Mononuclear cell (primary cell): ENCODE data around the gene JAGN1. TPM values are rescaled to one million over a fixed set of nuclear protein-coding genes. Genes with fewer than 3 reads are reported as not detected.
"Not testable (repeated sequence)": the region's sequence is repeated elsewhere in the genome, so short reads cannot be mapped to it uniquely, and the experiment has no call there.

Experiments
- H3K27me3 ChIP-seq: 2 replicates; pipeline ENCODE4 v1.6.0; 2011; ENCODE audit warnings: low read length, control low read depth; ENCODE audit not compliant: insufficient read depth
- H3K4me1 ChIP-seq: 2 replicates; pipeline ENCODE4 v1.5.1; 2011; ENCODE audit warnings: mild to moderate bottlenecking, low read length, control low read depth; ENCODE audit not compliant: insufficient read depth
- H3K4me3 ChIP-seq: 2 replicates; pipeline ENCODE4 v1.5.1; 2011; ENCODE audit warnings: mild to moderate bottlenecking, low read length, moderate library complexity
- H3K9me3 ChIP-seq: 2 replicates; pipeline ENCODE4 v1.5.1; 2011; ENCODE audit warnings: low read depth, mild to moderate bottlenecking, control low read depth, low read length
- total RNA-seq: library from RNA; depleted of rRNA; stranded (reverse); fragments of >200 nt; gene quantifications from one replicate; pipeline ENCODE4 v1.2.3, GENCODE V29; 2012

Gene JAGN1
- total RNA-seq, 1 donor: 15.0 TPM

GRCh38 chr3:9862391-9863057 lies 27.9 kb upstream of the JAGN1 start:
- Histone ChIP-seq H3K9me3 (no peaks in the 10 kb centered on the region), H3K27me3 (no peaks in the 10 kb centered on the region), H3K4me3 (peak overlapping the region; percentile 20), H3K4me1 (peaks cover 26% of the 10 kb centered on the region)

- Histone ChIP-seq H3K9me3 (no peaks in the 10 kb centered on the region), H3K4me1 (peaks cover 26% of the 10 kb centered on the region), H3K4me3 (no peak overlapping the region), H3K27me3 (no peaks in the 10 kb centered on the region)
Measured at GRCh38 chr3:9863058-9863772, 27.2 kb upstream of the JAGN1 start.

DNA sequence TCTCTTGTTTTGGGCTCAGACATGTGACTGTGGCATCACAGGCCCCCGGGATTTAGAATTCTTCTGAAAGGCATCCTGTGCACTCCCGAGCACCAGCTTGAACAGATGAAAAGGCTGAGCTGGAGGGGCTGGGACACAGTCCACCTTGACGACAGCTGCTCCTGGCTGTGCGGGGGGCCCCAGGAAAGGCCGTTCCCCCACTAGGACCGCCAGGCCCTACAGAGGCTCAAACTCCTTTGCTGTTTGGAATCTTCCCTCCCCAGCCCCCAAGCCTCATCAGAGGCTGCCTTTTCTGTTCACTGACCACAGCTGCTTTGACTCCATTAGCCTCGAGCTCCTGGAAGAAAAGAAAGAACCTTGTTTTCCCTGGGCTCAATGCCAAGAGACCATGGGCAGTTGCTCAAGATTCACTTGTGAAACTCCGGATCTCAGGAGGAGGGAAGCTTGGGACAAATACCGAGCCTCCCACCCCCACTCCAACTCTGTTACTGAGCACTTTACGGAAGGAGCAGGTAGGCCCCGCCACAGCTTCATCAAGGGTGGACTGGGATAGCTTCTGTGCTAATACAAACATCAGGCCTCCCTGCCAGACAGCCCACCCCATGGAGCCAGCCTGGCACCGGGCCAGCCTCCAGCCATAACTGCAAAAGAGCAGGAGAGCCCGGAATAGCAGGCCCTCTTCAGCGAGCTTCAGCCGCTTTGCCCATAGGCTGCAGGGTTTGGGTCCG lies 26.0 kb upstream of the JAGN1 start:
- no peak overlapping the region for H3K4me3 ChIP-seq
- no peaks in the 10 kb centered on the region for H3K27me3 ChIP-seq
- H3K9me3 ChIP-seq: no peaks in the 10 kb centered on the region
- peaks cover 26% of the 10 kb centered on the region for H3K4me1 ChIP-seq

DNA sequence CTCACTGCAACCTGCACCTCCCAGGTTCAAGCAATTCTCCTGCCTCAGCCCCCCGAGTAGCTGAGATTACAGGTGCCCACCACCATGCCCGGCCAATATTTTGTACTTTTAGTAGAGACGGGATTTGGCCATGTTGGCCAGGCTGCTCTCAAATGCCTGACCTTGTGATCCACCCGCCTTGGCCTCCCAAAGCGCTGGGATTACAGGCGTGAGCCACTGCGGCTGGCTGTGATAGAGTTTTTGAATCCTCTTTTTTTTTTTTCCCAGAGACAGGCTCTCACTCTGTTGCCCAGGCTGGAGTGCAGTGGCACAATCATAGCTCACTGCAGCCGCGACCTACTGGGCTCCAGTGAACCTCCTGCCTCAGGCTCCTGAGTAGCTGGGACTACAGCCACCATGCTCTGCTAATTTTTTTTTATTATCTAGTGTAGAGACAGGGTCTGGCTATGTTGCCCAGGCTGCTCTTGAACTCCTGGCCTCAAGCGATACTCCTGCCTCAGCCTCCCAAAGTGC lies 25.2 kb upstream of the JAGN1 start:
- H3K27me3 ChIP-seq, H3K4me3 ChIP-seq, H3K9me3 ChIP-seq: not testable (repeated sequence)
- H3K4me1 ChIP-seq: peaks cover 26% of the 10 kb centered on the region

GRCh38 chr3:9866639-9867038 lies 23.8 kb upstream of the JAGN1 start:
- no peak overlapping the region for H3K4me3 ChIP-seq
- H3K4me1 ChIP-seq: peaks cover 26% of the 10 kb centered on the region
- H3K9me3 ChIP-seq: no peaks in the 10 kb centered on the region

DNA sequence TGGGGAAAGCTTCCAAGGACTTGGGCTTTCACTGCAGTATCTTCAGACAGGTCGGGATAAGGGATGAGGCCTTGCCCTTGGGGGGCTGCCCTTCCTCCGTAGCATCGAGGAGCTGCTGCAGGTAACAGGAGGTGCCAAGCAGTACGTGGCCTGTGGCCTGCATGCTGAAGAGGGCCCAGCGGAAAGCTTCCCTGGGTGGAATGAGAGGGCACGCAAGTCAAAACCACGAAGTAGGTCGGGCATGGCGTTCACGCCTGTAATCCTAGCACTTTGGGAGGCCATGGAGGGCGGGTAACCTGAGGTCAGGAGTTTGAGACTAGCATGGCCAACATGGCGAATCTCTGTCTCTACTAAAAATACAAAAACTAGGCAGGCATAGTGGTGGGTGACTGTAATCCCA lies 23.3 kb upstream of the JAGN1 start:
- Histone ChIP-seq H3K9me3 (no peaks in the 10 kb centered on the region), H3K4me3 (no peak overlapping the region), H3K4me1 (peaks cover 26% of the 10 kb centered on the region), H3K27me3 (no peaks in the 10 kb centered on the region)

More at GRCh38 chr3:9866639-9867038, 23.8 kb upstream of the JAGN1 start:
- no peaks in the 10 kb centered on the region for H3K27me3 ChIP-seq

DNA sequence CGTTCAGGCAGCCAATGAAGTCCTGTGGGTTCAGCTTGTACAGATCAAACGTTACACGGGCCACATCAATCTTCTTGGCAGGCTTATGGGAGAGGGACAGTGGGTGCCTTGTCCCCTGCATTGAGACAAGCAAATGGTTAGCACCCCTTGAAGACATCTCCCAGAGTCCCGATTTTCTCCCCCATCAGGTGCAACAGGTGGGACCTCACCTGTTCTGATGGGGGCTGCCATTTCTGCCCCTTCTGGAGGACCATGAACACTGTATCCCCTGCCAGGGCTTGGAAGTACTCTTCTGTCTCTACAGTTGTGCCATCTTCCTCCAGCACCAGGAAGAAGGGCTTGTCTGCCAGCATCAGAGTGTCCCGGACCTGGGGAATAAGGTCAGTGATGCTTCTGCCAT lies 20.5 kb upstream of the JAGN1 start:
- no peak overlapping the region for H3K4me3 ChIP-seq
- H3K27me3 ChIP-seq: no peaks in the 10 kb centered on the region
- no peaks in the 10 kb centered on the region for H3K9me3 ChIP-seq
- H3K4me1 ChIP-seq: peaks cover 2% of the 10 kb centered on the region

GRCh38 chr3:9870978-9871377 lies 19.4 kb upstream of the JAGN1 start:
- no peaks in the 10 kb centered on the region for H3K9me3 ChIP-seq
- H3K4me1 ChIP-seq: no peaks in the 10 kb centered on the region
- H3K4me3 ChIP-seq: no peak overlapping the region
- H3K27me3 ChIP-seq: no peaks in the 10 kb centered on the region

- H3K27me3 ChIP-seq, H3K4me1 ChIP-seq, H3K4me3 ChIP-seq, H3K9me3 ChIP-seq: not testable (repeated sequence)
Measured at GRCh38 chr3:9872067-9872466, 18.3 kb upstream of the JAGN1 start.

- Histone ChIP-seq H3K27me3 (no peaks in the 10 kb centered on the region), H3K9me3 (no peaks in the 10 kb centered on the region), H3K4me3 (no peak overlapping the region), H3K4me1 (no peaks in the 10 kb centered on the region)
Measured at GRCh38 chr3:9875448-9875847, 15.0 kb upstream of the JAGN1 start.

DNA sequence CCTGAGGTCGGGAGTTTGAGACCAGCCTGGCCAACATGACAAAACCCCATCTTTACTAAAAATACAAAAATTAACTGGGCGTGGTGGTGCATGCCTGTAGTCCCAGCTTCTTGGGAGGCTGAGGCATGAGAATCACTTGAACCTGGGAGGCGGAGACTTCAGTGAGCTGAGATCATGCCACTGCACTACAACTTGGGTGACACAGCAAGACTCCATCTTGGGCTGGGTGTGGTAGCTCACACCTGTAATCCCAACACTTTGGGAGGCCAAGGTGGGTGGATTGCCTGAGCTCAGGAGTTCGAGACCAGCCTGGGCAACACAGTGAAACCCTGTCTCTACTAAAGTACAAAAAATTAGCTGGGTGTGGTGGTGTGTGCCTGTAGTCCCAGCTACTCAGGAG lies 14.2 kb upstream of the JAGN1 start:
- not testable (repeated sequence) for H3K27me3 ChIP-seq, H3K9me3 ChIP-seq, H3K4me3 ChIP-seq, H3K4me1 ChIP-seq

DNA sequence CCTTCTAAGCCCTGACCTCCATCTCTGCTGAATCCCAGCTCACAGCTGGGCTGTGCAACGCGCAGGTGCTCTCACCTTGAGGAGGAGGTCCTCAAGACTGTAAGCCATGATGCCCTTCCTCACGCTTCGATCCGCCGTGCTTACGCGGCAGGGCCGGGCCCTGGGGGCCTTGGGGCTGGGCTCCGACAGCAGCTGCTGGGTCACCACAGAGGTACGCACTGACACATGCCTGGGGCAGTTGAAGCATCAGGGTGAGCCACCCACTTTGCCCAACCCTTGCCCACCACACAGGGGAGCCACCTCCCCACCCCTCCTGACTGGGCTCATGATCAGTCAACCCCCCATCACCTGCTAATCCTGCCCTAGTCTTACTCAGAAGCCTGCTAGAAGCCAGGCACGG lies 13.4 kb upstream of the JAGN1 start:
- no peaks in the 10 kb centered on the region for H3K27me3 ChIP-seq
- no peaks in the 10 kb centered on the region for H3K9me3 ChIP-seq
- no peaks in the 10 kb centered on the region for H3K4me1 ChIP-seq
- H3K4me3 ChIP-seq: no peak overlapping the region

DNA sequence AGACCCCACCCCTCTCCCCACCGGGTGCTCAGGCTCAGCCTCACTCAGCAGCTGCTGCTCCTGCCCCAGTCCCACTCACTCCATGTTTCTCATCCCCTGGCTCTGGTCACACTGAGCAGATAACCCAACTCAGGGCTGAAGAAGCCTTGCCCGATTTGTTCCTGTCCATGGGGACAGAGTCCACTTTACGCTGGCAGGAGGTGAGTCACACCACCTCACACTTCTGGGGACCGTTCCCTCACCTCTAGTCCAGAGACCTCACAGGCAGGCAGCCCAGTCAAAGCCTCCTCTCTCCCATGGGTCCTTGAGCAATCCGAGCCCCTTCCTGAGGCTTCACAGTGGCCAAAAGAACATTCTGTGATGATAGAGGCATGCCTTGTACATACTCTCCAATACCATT lies 11.7 kb upstream of the JAGN1 start:
- Histone ChIP-seq H3K27me3 (no peaks in the 10 kb centered on the region), H3K4me1 (no peaks in the 10 kb centered on the region), H3K9me3 (no peaks in the 10 kb centered on the region)

DNA sequence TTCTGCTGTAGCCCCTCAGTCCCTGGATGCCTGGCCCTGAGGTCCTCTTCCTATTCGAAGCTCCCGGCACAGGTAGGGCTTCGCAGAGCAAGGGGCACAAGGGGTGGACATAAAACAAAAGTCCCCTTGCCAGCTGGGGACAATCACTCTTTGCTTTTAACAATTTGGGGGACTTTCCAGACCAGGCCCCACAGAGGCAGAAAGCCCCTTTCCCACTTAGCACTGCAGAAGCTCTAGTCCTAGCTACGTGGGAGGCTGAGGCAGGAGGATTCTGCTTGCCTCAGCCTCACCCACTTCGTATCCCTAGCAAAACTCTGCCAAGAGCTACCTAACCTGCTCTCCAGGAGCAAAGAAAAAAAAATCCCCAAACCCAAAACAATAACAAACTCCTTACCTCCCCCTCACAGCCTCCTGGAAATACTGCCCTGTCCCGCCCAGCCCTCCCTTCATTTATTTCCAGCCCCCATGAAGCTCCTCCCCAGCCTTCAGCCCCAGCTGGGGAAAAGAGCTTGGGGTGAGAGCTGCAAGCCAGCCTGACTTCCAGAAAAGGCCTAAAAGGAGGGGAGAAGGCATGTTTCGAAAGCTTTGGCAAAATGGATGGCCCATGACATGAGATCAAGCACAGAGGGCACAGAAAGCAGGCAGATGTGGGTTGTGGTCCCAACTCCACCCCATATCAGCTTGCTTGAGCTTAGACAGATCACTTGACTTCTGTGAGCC lies 10.4 kb upstream of the JAGN1 start, which contains the start of gene CIDEC:
Gene CIDEC, minus strand, starts transcription at position 424 of the 720 bp plus-strand sequence. CDS start 1,767 bp downstream, outside the sequence.
- H3K4me3 ChIP-seq: no peak within 1 kb of the TSS
- no peaks in the 10 kb centered on the region for H3K9me3 ChIP-seq
- H3K4me1 ChIP-seq: no peaks in the 10 kb centered on the region
- no peaks in the 10 kb centered on the region for H3K27me3 ChIP-seq

More for the DNA sequence above, 11.7 kb upstream of the JAGN1 start:
- no peak overlapping the region for H3K4me3 ChIP-seq

DNA sequence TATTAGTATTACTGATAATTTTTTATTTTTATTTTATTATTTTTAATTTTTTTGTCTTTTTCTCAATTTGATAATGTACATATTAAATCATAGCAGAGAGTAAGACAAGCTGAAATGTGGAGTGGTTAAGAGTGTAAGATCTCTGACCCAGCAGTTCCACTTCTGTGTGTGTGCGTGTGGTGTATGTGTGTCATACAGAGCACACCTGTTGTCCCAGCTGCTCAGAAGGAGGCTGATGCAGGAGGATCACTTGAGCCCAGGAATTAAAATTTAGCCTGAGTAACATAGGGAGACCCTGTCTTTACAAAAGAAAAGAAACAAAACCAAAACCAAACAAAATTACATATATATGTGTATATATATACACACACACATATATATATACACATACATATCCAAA lies 9.0 kb upstream of the JAGN1 start:
- no peaks in the 10 kb centered on the region for H3K9me3 ChIP-seq
- H3K4me1 ChIP-seq: no peaks in the 10 kb centered on the region
- H3K4me3 ChIP-seq: no peak overlapping the region
- H3K27me3 ChIP-seq: no peaks in the 10 kb centered on the region
